Neuron (in vitro differentiated cells): Measurements from ENCODE around the gene NTSR2.

Experiments
- H2AFZ ChIP-seq: one replicate; pipeline ENCODE4 v1.6.1; 2013; ENCODE audit warnings: low read depth, mild to moderate bottlenecking, inconsistent platforms, low read length, moderate library complexity
- H3K27me3 ChIP-seq: one replicate; pipeline ENCODE4 v1.6.1; 2013; ENCODE audit warnings: low read length; ENCODE audit not compliant: insufficient read depth
- H3K36me3 ChIP-seq: one replicate; pipeline ENCODE4 v1.6.1; 2013; ENCODE audit warnings: low read length; ENCODE audit not compliant: insufficient read depth
- H3K4me1 ChIP-seq: one replicate; pipeline ENCODE4 v1.6.1; 2013; ENCODE audit warnings: low read length; ENCODE audit not compliant: insufficient read depth
- H3K4me3 ChIP-seq: 2 replicates; pipeline ENCODE4 v1.5.1; 2013; ENCODE audit warnings: mild to moderate bottlenecking, low read length, moderate library complexity
- H3K9me3 ChIP-seq: one replicate; pipeline ENCODE4 v1.6.1; 2013; ENCODE audit warnings: low read length

NTSR2 gene

DNA sequence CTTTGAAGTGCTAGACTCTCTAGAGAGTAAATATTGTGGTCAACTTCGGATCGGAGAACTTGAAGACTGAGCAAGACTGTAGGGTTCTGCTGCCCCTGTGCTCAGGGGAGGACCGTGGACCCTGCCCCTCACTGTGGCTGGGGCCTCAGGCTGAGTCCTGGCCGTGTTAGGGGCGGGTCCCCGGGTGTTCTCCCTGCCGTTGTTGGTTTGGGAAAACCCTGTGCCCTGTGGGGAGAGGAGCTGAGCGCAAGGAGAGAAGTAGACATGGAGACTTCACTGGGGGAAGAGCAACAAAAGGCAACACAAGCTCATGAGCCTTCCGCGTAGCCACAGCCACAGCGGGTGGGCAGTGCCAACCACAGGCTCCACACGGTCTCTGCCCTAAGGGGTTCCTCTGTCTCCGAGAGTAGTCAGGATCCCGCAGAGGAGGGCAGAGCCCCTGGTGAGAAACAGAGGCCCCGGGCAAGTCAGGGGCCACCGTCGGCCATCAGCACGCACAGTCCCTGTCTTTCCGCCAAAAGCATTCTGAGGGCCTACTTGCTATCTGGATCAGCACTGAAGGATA lies 53.1 kb downstream of the NTSR2 start:
- no peak overlapping the region for H2AFZ ChIP-seq
- H3K9me3 ChIP-seq, result no peaks in the 10 kb centered on the region
- H3K4me1 ChIP-seq, result no peaks in the 10 kb centered on the region
- H3K4me3 ChIP-seq, result no peak overlapping the region
- peaks cover 88% of the 10 kb centered on the region for H3K36me3 ChIP-seq
- no peaks in the 10 kb centered on the region for H3K27me3 ChIP-seq

DNA sequence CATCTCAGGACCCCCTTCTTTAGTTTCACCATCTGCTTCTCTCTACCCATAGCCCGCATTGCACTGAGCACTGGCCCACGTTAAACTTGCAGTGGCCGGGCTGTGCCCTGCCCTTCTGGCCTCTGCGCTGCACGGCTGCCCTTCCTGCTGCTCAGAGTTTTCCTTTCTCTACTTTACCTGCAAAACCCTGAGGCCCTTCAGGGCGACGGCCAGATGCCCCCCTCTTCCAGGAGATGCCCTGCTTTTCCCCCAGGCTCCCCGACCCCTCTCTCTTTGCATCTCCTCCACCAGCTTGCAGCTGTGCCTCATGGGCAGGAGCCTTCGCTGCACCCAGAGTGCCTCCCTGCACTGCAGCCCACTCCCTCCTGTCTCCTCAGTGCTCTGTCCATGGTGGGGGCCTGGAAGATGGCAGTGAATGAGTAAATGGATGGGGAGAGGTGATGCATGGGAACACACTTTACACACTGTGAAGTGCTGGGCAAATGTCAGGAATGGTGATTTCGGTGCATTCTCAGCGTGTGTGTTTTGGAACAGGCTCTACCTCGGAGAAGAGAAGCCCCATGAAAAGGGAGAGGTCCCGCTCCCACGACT lies 53.8 kb downstream of the NTSR2 start:
- Histone ChIP-seq H3K4me3 (no peak overlapping the region), H3K27me3 (no peaks in the 10 kb centered on the region), H3K4me1 (no peaks in the 10 kb centered on the region), H3K36me3 (peaks cover 89% of the 10 kb centered on the region), H3K9me3 (no peaks in the 10 kb centered on the region), H2AFZ (no peak overlapping the region)

DNA sequence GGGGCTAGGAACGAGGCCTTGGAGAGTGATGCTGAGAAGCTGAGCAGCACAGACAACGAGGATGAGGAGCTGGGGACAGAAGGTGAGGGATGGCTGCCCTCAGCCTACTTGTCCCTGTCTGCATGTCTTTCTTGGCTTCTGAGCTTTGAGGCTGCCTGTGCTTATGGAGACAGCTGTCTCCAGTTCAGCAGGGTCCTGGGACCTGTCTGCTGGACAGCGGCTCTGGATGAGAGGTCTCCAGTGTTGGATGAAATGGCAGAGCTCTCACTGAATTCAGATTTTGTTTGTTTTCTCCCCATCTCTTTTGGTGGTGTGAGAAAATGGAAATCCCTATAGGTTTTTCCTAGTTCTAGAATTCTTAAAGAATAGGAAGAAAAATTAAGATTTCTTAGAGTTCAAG lies 54.8 kb downstream of the NTSR2 start:
- peaks cover 89% of the 10 kb centered on the region for H3K36me3 ChIP-seq
- no peaks in the 10 kb centered on the region for H3K27me3 ChIP-seq
- no peaks in the 10 kb centered on the region for H3K9me3 ChIP-seq
- no peaks in the 10 kb centered on the region for H3K4me1 ChIP-seq
- H2AFZ ChIP-seq, result no peak overlapping the region
- H3K4me3 ChIP-seq, result no peak overlapping the region

DNA sequence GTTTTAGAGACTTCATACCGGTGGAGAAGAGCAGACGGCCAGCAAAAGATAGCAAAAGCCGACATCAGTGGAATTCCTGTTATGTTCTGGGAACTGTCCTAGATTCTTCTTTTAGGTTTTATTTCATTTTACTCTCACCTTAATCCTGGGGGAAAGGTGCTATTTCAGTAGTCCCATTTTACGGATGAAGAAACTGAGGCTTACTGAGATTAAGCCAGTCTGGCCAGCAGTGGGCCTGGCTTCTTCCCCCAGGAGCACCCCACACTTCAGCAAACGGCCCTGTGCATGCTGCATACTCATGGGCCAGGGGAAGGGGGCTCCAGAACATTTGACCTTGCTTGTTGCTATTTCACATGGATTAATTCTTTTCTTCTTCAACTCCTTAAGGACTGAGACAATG lies 56.7 kb downstream of the NTSR2 start:
- no peak overlapping the region for H3K4me3 ChIP-seq
- H2AFZ ChIP-seq, result no peak overlapping the region
- peaks cover 91% of the 10 kb centered on the region for H3K36me3 ChIP-seq
- no peaks in the 10 kb centered on the region for H3K27me3 ChIP-seq
- H3K4me1 ChIP-seq, result no peaks in the 10 kb centered on the region
- H3K9me3 ChIP-seq, result no peaks in the 10 kb centered on the region

DNA sequence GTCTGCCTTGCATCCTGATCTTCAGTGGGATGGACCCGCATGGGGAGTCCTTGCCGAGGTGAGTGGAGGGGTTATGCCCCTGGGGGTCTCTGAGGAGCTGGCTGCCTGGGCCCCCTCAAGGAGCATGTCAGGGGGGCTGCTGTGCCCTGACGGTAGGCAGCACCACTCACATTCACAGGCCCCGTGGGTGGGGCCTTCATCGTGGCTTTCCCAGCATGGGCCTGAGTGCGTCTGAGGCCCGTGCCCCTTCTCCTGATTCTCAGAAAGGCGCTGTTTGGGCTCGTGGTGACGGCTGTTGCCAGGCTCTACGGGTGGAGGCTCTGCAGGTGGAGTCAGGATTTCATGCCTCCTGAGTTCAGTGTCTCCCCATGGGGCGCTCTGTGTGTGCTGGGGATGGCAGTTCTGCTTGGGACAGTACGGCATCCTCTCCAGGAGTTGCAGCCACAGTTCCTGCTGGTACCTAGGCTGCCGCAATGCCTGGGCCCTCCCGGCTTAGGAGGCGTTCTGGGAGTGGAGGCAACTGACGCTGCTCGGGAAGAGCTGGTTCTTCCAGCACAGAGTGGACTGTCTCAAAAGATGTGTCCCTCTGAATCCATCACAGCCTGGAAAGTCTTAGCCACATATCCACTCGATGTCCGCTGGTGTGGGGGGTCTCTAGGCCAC lies 57.3 kb downstream of the NTSR2 start:
- Histone ChIP-seq H2AFZ (no peak overlapping the region), H3K4me1 (no peaks in the 10 kb centered on the region), H3K9me3 (no peaks in the 10 kb centered on the region), H3K4me3 (no peak overlapping the region), H3K36me3 (peaks cover 87% of the 10 kb centered on the region), H3K27me3 (no peaks in the 10 kb centered on the region)

DNA sequence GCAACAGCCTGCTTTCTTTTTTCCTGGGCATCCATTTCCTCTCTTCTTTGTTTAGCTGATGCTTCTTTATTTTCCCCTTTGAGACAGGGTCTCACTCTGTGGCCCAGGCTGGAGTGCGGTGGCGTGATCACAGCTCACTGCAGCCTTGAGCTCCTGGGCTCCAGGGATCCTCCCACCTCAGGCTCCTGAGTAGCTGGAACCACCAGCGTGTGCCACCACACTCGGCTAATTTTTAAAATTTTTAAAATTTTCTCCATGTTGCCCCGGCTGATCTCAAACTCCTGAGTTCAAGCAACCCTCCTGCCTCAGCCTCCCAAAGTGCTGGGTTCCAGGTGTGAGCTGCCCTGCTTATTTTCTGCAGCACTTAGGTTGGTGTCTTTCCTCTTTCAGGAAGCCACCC lies 58.7 kb downstream of the NTSR2 start:
- Histone ChIP-seq H3K4me3 (no peak overlapping the region), H3K4me1 (no peaks in the 10 kb centered on the region), H3K36me3 (peaks cover 79% of the 10 kb centered on the region), H3K27me3 (no peaks in the 10 kb centered on the region), H3K9me3 (no peaks in the 10 kb centered on the region), H2AFZ (no peak overlapping the region)

DNA sequence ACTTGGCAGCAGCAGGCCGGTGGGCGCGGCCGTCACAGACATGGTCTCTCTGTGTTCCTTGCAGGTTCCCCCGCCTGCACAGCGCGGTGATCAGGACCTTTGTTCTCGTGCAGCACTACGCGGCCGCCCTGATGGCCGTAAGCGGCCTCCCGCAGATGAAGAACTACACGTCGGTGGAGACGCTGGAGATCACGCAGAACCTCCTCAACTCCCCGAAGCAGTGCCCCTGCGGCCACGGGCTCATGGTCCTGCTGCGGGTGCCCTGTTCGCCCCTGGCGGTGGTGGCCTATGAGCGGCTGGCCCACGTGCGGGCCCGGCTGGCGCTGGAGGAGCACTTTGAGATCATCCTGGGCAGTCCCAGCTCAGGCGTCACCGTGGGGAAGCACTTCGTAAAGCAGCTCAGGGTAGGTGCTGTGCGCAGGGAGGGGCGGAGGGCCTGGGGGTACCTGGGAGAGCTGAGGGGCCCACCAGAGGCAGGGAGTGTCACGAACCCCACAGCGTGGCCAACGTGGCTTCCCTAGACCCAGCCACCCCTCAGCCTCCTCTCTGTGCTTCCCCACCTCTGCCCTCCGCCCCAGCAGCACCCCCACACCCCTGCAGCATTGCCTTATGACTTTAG lies 59.3 kb downstream of the NTSR2 start:
- no peaks in the 10 kb centered on the region for H3K27me3 ChIP-seq
- H2AFZ ChIP-seq, result no peak overlapping the region
- H3K4me1 ChIP-seq, result no peaks in the 10 kb centered on the region
- no peak overlapping the region for H3K4me3 ChIP-seq
- H3K36me3 ChIP-seq, result peaks cover 79% of the 10 kb centered on the region
- H3K9me3 ChIP-seq, result no peaks in the 10 kb centered on the region
